ENCODE results near the gene S100A7.
"Not testable (repeated sequence)": the region's sequence is repeated elsewhere in the genome, so short reads cannot be mapped to it uniquely, and the experiment has no call there.

The S100A7 gene

DNA sequence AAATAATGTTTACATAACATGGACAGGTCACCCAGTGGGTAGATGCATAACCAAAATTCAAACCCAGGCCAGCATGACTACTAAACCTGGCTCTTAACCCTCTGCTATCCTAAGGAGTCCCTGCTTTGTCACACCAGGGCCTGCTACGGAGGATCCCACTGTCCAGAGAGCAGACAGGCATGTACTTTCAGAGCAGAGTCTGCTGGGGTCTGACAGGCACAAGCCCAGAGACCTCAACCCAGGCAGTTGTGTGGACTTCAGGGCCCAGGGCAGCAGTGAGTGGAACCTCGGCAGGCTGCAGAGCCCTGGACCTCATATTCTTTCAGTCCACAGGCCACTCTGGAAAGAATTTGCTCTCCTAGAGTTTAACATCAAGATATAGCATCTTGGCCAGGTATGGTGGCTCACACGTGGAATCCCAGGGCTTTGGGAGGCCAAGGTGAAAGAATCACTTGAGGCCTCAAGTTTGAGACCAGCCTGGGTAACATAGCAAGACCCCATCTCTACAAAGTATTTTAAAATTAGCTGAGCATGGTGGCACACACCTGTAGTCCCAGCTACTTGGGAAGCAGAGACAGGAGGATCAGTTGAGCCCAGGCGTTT, 16.1 kb upstream of the S100A7 start:
- no peak for DNase-seq (ENCODE audit: low read depth in 1 of 2, low spot score in 1 of 2)

DNA sequence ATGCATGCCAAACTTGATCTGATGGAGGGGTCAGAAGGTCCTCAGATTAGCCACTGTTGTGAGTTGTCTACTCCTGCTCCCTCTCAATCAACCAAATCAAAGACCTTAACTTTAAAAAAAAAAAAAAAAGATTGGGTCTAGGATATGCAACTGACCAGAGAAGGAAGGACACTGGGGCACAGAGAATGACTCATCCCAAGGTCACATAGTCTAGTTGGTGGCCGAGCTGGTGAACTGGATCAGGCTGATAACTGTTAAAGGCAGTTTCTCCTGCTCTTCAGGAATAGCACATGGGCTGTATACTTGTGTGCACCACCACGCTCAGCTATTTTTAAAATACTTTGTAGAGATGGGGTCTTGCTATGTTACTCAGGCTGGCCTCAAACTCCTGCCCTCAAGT, 14.8 kb upstream of the S100A7 start:
- DNase-seq (ENCODE audit: low read depth in 1 of 2, low spot score in 1 of 2) = no peak

DNA sequence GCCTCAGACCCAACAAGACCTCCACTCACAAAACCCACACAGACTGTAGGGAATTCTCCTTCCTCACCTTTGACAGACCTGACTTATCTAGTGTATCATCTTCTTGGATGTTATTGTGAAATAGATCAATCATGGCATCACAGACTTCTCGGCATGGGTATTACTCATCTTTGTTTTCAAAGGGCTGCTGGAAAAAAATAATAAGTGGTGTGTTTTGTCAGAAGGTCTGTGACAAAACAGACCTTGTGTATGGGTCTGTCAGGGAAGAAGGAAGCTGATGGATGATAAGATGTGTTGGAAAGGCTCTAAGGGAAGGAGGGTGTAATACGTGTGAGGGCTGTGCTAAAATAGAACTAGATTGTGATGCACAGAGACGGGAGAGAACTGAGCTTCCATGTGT, 13.9 kb upstream of the S100A7 start:
- DNase-seq (ENCODE audit: low read depth in 1 of 2, low spot score in 1 of 2) = no peak

DNA sequence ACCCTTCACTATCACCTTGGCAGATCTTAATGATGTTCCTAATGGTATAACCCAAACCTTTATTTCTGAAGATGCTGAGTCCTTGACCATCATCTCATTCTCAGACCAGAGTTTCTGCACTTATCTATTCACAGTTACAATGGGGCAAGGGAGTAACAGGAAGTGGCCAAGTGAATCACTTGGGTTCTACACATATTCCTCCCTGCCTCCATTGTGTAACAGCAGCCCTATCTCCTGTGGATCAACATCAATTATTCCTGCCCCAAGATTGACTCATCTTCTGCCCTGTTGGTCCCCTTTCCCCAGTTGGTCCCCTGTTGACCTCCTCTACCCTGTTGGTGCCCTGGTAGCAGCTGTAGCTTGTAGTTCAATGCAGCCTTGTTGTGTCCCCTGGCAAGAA, 10.3 kb upstream of the S100A7 start:
- no peak for DNase-seq (ENCODE audit: low read depth in 1 of 2, low spot score in 1 of 2)

DNA sequence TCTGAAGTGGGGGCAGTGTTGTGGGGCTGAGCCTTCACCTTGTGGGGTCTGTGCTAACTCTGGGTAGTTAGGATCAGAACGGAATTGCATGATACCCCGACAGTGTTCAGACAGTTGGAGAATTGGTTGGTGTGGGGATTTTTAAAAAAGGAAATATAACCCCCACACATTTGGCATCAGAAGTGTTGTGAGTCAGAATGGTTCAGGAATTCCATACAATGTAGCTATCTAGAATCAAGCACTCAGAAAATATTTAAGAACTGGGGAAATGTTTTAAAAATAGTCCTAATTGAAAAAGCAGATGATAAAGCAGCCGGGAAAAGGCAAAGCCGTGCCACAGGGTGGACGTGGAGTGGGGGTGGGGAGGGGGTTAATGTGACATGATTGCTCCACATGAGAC, 6.5 kb upstream of the S100A7 start:
- DNase-seq (ENCODE audit: low read depth in 1 of 2, low spot score in 1 of 2) = no peak

DNA sequence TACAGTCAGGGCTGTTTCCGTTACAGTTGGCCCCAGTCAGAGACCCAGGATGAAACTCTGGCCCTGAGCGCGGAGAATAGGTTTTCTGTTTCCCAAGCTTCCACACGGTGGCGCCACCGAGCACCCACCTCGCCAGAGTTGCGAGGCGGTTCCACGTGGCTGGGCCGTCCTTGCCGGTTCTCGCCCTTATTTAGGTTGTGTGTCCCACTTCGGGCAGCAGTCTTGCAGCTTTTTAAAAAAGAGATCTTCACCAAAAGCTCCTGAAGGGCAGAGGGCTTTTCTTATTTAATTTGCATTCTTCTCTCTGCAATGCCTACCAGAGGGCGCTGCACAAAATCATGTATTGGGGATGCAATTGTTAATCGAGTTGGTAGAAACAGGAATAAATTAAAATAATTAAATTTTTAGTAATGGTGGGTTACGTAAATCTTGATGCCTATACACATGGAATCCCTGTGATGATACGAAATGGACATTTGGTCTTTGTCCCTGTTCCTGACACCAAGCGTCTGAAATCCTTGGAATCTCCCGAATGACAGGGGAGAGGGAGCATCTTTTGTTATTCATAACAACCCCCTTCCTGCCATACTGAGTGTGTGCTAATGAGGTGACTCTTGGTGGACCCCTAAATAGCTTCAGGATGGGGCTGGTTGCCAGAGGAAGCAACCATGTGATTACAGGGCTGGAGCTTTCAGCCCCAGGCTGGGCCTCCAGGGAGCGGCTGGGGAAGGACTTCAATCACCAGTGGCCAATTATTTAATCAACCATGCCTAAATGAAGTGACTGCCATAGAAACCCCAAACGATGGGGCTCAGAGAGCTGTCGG, 5.6 kb upstream of the S100A7 start:
- peak; percentile 55 to 61 for DNase-seq (ENCODE audit: low read depth in 1 of 2, low spot score in 1 of 2)

DNA sequence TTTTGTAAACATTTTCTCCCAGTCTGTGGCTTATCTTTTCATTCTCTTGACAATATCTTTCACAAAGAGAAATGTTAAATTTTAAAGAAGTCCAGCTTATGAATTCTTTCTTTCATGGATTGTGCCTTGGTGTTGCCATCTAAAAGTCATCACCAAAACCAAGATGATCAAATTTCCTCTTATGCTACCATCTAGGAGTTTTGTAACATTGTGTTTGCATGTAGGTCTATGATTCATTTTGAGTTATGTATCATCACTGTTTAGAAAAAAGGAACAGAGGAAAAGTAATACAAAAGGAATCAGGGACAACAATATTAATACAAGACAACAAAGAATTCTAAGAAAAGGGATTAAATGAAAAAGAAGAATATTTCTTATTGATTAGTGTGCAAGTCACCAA, 2.3 kb upstream of the S100A7 start:
- not testable (repeated sequence) for DNase-seq (ENCODE audit: low read depth in 1 of 2, low spot score in 1 of 2)

DNA sequence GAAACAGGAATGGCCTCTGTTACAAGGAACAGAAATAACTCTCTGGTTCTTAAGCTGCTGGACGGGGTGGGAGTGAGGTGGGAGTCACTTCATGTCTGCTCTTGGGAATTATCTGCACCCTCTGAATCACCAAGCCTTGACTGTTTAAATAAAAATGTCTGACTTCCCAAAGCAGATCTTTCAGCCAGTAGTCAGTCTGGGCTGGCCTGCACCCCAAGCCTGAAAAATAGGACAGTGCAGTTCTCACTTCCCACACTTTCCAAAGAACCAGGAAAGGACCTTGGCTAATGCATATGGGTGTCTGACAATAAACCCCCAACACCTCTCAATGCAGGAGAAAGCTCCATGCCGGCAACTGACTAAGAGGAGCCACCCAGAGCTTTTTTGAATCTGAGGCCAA, 796 bp downstream of the S100A7 start:
- no peak for DNase-seq (ENCODE audit: low read depth in 1 of 2, low spot score in 1 of 2)

DNA sequence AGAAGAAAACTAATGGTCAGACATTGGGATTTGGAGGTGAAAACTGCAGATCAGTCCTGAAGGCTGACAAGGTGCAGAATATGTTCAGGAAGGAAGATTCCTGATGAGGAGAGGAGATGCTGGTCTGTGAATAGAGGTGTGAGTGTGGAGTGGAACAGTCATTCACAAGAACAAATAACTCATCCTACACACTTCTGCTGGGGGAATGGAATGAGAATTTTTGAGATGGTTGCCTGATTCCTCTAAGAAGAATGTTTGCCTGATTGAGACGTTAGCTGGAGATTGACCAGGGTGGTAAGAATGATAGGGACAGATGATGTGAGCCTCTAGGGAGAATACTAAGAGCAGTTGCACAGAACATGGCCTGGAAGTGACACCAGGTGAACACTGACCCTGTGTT, 4.1 kb downstream of the S100A7 start:
- DNase-seq (ENCODE audit: low read depth in 1 of 2, low spot score in 1 of 2) = no peak

DNA sequence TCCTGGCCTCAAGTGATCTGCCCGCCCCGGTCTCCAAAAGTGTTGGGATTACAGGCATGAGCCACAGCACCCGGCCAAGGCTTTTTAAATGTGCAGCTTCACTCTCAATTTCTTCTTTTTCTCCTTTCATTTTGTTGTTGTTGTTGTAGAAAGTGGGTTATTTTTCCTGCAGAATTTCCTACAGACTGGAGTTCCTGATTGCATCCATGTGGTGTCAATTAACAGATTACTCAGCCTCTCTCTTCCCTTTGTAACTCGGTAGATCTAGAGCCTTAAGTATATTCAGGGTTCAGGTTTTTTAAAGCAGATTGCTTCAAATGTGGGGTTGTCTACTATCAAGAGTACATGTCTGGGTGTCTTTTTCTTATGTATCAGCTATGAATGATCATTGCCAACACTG, 11.6 kb downstream of the S100A7 start:
- DNase-seq (ENCODE audit: low read depth in 1 of 2, low spot score in 1 of 2) = not testable (repeated sequence)

DNA sequence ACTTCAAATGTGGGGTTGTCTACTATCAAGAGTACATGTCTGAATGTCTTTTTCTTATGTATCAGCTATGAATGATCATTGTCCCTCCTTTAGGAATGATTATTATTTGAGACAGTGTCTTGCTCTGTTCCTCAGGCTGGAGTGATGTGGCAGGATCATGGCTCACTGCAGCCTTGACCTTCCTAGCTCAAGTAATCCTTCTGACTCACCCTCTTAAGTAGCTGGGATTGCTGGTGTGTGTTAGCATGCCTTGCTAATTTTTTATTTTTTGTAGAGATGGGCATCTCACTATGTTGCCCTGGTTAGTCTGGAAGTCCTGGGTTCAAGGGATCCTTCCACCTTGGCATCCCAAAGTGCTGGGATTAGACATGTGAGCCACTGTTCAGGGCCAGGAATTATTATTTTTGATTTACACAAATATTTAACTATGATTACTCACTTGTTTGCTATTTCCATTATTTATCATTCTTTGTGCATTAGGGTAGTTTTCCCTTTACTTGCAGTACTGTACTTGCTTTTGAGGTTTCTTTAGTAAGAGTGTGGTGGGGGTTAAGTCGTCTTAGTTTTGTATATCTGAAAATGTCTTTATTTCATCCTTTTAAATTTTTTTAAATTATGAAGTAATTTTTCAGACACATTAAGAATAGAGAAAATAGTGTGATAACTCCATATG, 12.8 kb downstream of the S100A7 start:
- no peak for DNase-seq (ENCODE audit: low read depth in 1 of 2, low spot score in 1 of 2)

DNA sequence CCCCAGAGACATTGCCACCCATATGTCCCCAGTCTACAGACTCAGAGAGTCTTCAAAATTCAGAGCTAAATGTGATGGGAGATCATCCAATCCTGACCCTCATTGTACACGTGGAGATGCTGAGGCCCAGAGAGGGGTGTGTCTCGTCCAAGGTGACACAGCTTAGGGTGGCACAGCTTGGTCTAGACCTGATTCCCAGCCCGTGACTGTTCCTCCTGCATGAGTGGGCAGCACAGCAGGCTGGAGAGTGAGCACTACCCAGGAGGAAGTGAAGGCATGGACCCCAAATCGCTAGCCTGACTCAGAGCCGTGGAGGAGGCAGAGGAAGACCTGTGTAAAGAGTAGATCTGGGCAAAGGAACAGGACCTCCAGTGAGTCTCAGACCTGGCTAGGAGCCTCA, 16.4 kb downstream of the S100A7 start:
- DNase-seq (ENCODE audit: low read depth in 1 of 2, low spot score in 1 of 2) = no peak

DNA sequence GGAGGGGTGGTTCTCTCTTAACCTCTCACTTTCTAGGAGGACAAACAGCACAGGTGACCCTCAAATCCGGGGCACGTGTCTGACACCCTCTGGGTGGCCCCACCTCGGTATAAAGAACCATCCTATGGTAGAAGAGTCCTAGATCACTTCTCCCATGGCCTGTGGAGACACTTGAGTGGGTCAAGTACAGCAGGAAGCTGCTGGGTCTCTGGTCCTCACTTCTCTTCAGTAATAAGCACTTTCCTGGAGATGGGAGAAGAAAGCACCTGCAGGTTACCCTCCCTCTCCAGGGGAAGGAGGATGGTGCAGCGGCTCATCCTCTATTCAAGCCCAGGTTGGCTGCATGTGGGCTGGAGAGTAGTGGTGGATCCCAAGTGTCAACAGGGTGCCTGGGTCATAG, 17.0 kb downstream of the S100A7 start:
- no peak for DNase-seq (ENCODE audit: low read depth in 1 of 2, low spot score in 1 of 2)

DNA sequence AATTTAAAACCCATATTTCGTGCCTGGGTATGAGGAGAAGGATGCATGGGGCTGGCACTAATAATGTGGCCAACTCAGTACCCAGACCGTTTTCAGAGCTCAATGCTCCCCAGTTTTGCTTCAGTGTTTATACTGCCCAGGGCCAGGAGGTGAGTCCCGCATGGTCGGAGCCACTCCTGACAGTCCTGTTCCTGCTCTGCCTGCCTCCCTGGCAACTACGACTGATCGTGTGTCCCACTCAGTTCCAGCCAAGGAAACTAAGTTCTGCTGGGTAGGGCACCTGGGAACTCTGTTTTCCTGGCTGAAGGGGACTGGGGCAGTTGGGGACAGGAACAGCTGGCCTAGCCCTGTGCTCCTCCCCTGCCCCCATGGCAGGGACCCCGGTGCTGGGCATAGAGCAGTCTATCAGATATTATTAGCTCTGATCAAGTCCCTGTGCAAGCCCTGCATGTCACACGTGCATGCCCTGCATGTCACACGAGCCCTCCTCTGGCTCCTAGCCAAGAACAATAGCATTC, 19.2 kb downstream of the S100A7 start:
- no peak for DNase-seq (ENCODE audit: low read depth in 1 of 2, low spot score in 1 of 2)

DNA sequence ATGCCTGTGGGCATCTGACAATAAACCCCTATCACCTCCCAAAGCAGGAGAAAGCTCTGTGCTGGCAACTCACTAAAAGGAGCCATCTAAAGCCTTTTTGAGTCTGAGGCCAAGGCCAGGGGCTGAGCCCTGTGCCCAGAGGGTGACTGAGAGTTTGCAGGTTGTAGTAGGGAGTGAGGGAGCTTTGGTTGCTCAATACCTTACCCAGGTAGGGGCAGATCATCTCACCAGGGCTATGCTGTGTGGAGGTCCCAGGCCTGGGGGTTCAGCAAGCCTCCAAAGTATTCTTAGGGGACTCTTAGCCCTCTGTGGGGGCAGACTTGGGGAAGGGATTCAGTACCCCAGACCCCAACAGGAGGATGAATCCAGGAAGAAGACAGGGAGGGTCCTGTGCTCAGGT, 21.2 kb downstream of the S100A7 start:
- DNase-seq (ENCODE audit: low read depth in 1 of 2, low spot score in 1 of 2) = no peak

DNA sequence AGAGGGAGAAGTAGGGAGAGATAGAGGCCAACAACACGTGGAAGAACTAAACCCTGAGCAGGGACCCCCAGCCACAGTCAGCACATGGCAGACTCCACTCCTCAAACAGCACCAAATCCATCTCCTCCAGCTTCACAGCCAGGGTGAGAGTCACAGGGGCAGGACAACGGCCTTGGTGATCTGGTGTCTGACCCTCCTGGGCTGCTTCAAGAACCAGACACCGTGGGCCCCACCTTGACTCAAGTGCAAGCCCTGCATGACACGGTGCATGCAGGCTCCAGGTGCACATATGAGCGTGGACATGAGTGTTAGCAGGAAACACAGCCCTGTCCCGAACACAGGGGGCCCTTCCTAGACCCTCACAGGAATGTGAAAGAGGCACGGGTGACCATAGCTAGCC, 21.9 kb downstream of the S100A7 start:
- no peak for DNase-seq (ENCODE audit: low read depth in 1 of 2, low spot score in 1 of 2)

DNA sequence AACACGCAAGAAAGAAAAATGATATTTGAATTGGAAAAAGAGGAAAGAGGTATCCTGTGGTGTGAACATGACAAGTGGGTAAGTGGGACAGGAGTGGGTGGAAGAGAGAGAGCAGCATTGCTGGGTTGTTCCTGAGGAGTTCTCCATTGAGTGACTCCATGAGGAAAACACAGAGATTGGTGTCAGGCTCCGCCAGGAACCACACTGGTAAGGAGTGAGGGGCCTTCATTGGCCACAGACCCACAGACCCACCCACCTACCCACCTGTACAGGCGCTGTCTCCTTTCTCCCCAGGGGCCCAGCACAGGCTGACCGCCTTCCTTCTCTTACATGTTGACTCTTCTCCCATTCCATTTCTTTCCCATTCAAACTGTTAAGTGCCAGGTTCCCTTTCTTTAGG, 23.2 kb downstream of the S100A7 start:
- no peak for DNase-seq (ENCODE audit: low read depth in 1 of 2, low spot score in 1 of 2)

DNA sequence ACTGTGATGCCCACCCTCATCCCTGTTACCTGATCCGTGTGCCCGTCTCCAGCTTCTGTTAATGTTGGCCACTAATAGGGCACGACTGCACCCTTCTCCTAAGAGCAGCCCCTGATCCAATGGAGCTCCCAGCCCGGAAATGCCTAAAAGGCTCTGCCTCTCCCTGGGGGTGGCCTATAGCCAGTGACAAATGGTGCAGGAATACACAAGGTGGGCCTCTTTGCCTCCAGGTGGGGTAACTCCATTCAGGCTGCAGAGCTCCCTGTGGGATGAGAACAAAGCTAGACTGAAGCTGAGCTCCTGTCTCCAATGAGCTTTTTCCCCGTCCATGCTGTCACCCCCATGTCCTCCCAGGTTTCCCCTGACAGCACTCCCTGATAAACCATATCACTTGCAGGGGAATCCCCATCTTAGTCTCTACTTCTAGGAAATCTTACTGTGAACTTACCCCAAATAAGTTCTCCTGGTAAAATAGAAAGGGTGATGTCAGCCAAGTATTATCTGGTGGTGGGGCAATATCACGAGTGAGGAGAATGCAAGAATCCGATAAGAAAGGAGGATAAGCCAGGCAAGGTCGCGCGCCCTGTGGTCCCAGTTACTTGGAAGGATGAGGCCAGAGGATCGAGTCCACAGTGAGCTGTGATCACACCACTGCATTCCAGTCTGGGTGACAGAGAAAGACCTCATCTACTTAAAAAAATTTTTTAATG, 25.6 kb downstream of the S100A7 start:
- no peak for DNase-seq (ENCODE audit: low read depth in 1 of 2, low spot score in 1 of 2)

DNA sequence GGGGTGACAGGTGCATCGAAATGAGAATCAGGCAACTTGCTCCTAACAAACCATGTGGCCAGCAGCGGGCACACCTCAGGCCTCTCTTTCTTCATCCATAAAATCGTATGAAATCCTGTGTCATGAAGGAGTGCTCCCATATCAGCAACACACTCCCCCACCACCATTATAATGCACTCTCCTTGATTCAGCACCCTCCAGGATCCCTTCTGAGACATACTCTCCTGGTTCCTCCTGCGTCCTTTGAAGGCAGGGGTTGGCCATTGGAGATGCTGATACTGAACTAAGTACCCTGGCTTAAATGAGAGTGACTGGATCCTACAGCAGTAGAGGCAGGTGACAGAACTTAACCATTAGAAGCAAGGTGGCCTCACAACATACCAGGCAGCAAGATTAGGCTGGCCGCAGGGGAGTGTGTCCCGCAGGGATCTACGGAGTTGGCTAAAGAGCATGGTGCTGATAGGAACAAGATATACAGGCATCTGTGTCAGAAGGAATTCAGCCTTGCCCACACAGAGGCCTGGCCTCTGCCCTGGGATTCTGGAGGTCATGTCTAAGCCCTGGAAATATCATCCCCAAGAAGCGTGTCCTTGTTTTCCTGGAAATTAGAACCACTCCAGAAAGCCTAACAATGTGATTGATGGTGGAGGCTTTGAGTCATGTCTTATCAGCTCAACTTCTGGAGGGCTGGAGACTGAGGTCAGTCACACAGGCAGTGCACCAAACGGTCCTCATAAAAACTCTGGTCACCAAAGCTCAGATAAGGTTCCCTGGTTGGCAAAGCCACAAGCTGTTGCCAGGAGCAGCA, 27.4 kb downstream of the S100A7 start:
- no peak for DNase-seq (ENCODE audit: low read depth in 1 of 2, low spot score in 1 of 2)

DNA sequence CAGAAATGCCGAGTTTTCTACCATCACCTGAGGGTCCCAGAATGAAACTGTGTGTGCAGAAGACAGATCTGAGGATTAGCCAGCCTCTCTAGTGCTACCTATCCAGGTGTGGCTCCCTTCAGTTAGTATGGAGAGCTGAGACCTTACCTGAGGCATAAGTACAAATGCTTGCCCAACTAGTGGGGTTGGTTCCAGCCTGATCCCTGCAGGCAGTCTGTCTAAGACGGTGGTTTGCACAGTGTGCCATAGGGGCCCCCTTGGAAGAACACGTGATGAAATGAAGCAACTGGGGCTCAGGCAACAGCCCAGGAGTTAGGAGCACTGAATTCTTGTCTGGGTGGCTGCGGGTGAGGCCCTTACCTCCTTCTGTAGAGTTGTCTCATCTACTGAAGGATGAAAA, 28.5 kb downstream of the S100A7 start:
- DNase-seq (ENCODE audit: low read depth in 1 of 2, low spot score in 1 of 2) = no peak

DNA sequence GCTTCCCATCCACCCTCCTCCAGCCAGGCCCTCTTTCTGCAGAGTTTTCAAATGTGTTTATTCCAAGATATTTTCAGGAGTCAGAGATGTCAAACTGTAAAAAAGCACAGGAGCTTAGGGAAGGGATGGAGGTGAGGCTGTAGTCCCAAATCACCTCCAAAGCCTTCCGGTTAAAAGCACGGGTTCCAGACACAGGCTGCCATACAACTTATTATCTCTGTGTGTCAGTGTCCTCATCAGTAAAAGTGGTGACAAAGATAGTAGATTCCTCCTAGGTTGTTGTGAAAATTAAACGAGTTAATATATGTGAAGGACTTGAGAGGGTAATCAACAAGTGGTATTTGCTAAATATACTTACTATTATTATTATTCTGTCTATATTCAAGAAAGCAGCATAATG, 29.0 kb downstream of the S100A7 start:
- no peak for DNase-seq (ENCODE audit: low read depth in 1 of 2, low spot score in 1 of 2)
